ENCODE results near the gene MYADM.

GRCh38 chr19:53864308-53864836 lies 3.3 kb upstream of the MYADM start:
- TF ChIP-seq POLR2AphosphoS5 (IDR thresholded peaks at IDR 0.05) (no peak), CTCF (IDR thresholded peaks at IDR 0.05; ENCODE audit: poor library complexity, severe bottlenecking) (no peak), TAF1 (IDR thresholded peaks at IDR 0.05; ENCODE audit: low read depth) (no peak), SMC3 (conservative IDR thresholded peaks at IDR 0.05; ENCODE audit: poor library complexity) (no peak)

Measured in neural cell (in vitro differentiated cells).